Measurements from ENCODE around the gene B4GALT2.

Gene B4GALT2

GRCh38 chr1:43946236-43947060 lies 32.6 kb upstream of the B4GALT2 start, which contains the start of gene IPO13:
Gene IPO13, plus strand, starts transcription at chr1:43946950. Its CDS starts 651 bp downstream, at chr1:43947601.
- DNase-seq (ENCODE audit: low read depth in 4 of 4, low spot score in 1 of 4), result peak; percentile 89 to 93 (median 90)

- DNase-seq (ENCODE audit: low read depth in 4 of 4, low spot score in 1 of 4), result no peak
Observed at GRCh38 chr1:43947061-43947873, 31.7 kb upstream of the B4GALT2 start.

GRCh38 chr1:43947874-43948437 lies 31.1 kb upstream of the B4GALT2 start:
- DNase-seq (ENCODE audit: low read depth in 4 of 4, low spot score in 1 of 4), result no peak

- DNase-seq (ENCODE audit: low read depth in 4 of 4, low spot score in 1 of 4), result no peak
Observed at GRCh38 chr1:43949678-43950077, 29.3 kb upstream of the B4GALT2 start.

- no peak for DNase-seq (ENCODE audit: low read depth in 4 of 4, low spot score in 1 of 4)
Observed at GRCh38 chr1:43951021-43951985, 27.7 kb upstream of the B4GALT2 start.

GRCh38 chr1:43952731-43953346 lies 26.2 kb upstream of the B4GALT2 start:
- DNase-seq (ENCODE audit: low read depth in 4 of 4, low spot score in 1 of 4), result no peak

GRCh38 chr1:43953361-43953760 lies 25.6 kb upstream of the B4GALT2 start:
- no peak for DNase-seq (ENCODE audit: low read depth in 4 of 4, low spot score in 1 of 4)

GRCh38 chr1:43954036-43954435 lies 25.0 kb upstream of the B4GALT2 start:
- DNase-seq (ENCODE audit: low read depth in 4 of 4, low spot score in 1 of 4), result no peak

- no peak for DNase-seq (ENCODE audit: low read depth in 4 of 4, low spot score in 1 of 4)
Observed at GRCh38 chr1:43956234-43956633, 22.8 kb upstream of the B4GALT2 start.

- no peak for DNase-seq (ENCODE audit: low read depth in 4 of 4, low spot score in 1 of 4)
Observed at GRCh38 chr1:43957407-43958040, 21.5 kb upstream of the B4GALT2 start.

GRCh38 chr1:43958351-43959255 lies 20.4 kb upstream of the B4GALT2 start:
- DNase-seq (ENCODE audit: low read depth in 4 of 4, low spot score in 1 of 4), result no peak

GRCh38 chr1:43960798-43961197 lies 18.2 kb upstream of the B4GALT2 start:
- no peak for DNase-seq (ENCODE audit: low read depth in 4 of 4, low spot score in 1 of 4)

- no peak for DNase-seq (ENCODE audit: low read depth in 4 of 4, low spot score in 1 of 4)
Observed at GRCh38 chr1:43961692-43962091, 17.3 kb upstream of the B4GALT2 start.

GRCh38 chr1:43962324-43962723 lies 16.7 kb upstream of the B4GALT2 start:
- DNase-seq (ENCODE audit: low read depth in 4 of 4, low spot score in 1 of 4), result no peak

- DNase-seq (ENCODE audit: low read depth in 4 of 4, low spot score in 1 of 4), result no peak
Observed at GRCh38 chr1:43963006-43963405, 16.0 kb upstream of the B4GALT2 start.

- no peak for DNase-seq (ENCODE audit: low read depth in 4 of 4, low spot score in 1 of 4)
Observed at GRCh38 chr1:43963890-43964289, 15.1 kb upstream of the B4GALT2 start.

- DNase-seq (ENCODE audit: low read depth in 4 of 4, low spot score in 1 of 4), result no peak
Observed at GRCh38 chr1:43965316-43965715, 13.7 kb upstream of the B4GALT2 start.

- DNase-seq (ENCODE audit: low read depth in 4 of 4, low spot score in 1 of 4), result no peak
Observed at GRCh38 chr1:43968348-43968948, 10.6 kb upstream of the B4GALT2 start.

Measured in stimulated activated CD4-positive, alpha-beta T cell treated with anti-CD3 and anti-CD28 coated beads, Interleukin-1b, Interleukin-23, amount 100 ng/mL, for 24 hours (primary cell).